ENCODE data around the gene KCNQ1.

DNA sequence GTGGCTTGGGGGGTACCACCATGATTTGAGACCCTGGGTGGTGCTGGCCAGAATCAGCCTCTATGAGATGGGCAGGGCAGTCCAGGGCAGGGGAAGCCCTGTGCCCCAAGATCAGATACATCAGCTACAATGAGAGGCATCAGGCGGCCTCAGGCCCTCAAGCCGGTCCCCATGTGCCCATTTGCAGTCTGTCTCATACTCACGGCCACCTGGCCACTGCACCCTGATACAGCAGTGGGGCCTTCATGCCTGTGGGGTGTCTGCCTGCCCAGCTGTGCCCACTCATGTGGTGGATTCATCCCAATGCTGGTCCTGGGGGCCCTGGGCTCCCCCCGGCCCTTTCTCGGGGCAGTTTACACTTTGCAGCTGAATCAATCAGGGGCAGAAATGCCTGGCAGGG is 297.4 kb downstream of the KCNQ1 start:
- TF ChIP-seq, protein P1, sequence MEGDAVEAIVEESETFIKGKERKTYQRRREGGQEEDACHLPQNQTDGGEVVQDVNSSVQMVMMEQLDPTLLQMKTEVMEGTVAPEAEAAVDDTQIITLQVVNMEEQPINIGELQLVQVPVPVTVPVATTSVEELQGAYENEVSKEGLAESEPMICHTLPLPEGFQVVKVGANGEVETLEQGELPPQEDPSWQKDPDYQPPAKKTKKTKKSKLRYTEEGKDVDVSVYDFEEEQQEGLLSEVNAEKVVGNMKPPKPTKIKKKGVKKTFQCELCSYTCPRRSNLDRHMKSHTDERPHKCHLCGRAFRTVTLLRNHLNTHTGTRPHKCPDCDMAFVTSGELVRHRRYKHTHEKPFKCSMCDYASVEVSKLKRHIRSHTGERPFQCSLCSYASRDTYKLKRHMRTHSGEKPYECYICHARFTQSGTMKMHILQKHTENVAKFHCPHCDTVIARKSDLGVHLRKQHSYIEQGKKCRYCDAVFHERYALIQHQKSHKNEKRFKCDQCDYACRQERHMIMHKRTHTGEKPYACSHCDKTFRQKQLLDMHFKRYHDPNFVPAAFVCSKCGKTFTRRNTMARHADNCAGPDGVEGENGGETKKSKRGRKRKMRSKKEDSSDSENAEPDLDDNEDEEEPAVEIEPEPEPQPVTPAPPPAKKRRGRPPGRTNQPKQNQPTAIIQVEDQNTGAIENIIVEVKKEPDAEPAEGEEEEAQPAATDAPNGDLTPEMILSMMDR (IDR thresholded peaks at IDR 0.05) = no peak
- TF ChIP-seq GATA2 (CRISPR knock-in tag; IDR thresholded peaks at IDR 0.05) = no peak
- TF ChIP-seq POLR2AphosphoS5 (IDR thresholded peaks at IDR 0.05; ENCODE audit: low read depth, low read length) = no peak
- TF ChIP-seq, protein P2, sequence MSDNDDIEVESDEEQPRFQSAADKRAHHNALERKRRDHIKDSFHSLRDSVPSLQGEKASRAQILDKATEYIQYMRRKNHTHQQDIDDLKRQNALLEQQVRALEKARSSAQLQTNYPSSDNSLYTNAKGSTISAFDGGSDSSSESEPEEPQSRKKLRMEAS (IDR thresholded peaks at IDR 0.05; ENCODE audit: low read depth) = no peak
- TF ChIP-seq RAD21 (IDR thresholded peaks at IDR 0.05; ENCODE audit: low read length) = no peak
- no peak for TF ChIP-seq YY1 (IDR thresholded peaks at IDR 0.05; ENCODE audit: low read depth)
- TF ChIP-seq TEAD4 (IDR thresholded peaks at IDR 0.05; ENCODE audit: borderline replicate concordance, insufficient read depth) = no peak
- no peak for TF ChIP-seq FOSL2 (IDR thresholded peaks at IDR 0.05; ENCODE audit: borderline replicate concordance, low read depth)
- TF ChIP-seq RCOR1 (IDR thresholded peaks at IDR 0.05; ENCODE audit: low read length) = no peak
- TF ChIP-seq, protein P3, sequence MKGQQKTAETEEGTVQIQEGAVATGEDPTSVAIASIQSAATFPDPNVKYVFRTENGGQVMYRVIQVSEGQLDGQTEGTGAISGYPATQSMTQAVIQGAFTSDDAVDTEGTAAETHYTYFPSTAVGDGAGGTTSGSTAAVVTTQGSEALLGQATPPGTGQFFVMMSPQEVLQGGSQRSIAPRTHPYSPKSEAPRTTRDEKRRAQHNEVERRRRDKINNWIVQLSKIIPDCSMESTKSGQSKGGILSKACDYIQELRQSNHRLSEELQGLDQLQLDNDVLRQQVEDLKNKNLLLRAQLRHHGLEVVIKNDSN (IDR thresholded peaks at IDR 0.05; ENCODE audit: borderline replicate concordance, low read depth) = no peak
- TF ChIP-seq, protein P4, sequence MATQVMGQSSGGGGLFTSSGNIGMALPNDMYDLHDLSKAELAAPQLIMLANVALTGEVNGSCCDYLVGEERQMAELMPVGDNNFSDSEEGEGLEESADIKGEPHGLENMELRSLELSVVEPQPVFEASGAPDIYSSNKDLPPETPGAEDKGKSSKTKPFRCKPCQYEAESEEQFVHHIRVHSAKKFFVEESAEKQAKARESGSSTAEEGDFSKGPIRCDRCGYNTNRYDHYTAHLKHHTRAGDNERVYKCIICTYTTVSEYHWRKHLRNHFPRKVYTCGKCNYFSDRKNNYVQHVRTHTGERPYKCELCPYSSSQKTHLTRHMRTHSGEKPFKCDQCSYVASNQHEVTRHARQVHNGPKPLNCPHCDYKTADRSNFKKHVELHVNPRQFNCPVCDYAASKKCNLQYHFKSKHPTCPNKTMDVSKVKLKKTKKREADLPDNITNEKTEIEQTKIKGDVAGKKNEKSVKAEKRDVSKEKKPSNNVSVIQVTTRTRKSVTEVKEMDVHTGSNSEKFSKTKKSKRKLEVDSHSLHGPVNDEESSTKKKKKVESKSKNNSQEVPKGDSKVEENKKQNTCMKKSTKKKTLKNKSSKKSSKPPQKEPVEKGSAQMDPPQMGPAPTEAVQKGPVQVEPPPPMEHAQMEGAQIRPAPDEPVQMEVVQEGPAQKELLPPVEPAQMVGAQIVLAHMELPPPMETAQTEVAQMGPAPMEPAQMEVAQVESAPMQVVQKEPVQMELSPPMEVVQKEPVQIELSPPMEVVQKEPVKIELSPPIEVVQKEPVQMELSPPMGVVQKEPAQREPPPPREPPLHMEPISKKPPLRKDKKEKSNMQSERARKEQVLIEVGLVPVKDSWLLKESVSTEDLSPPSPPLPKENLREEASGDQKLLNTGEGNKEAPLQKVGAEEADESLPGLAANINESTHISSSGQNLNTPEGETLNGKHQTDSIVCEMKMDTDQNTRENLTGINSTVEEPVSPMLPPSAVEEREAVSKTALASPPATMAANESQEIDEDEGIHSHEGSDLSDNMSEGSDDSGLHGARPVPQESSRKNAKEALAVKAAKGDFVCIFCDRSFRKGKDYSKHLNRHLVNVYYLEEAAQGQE (IDR thresholded peaks at IDR 0.05; ENCODE audit: low read depth, low read length) = no peak

Measured in SK-N-SH (cell line).